SW480 (cell line): ENCODE measurements around the gene LNX2.
A peak's percentile ranks its signal among the peaks of the same experiment; 100 is the strongest.
"Not testable (repeated sequence)": the region's sequence is repeated elsewhere in the genome, so short reads cannot be mapped to it uniquely, and the experiment has no call there.

Source experiments
- DNase-seq: peaks from one replicate; pipeline ENCODE4 v3.0.0-alpha.2; 2016; ENCODE audit warnings: low spot score

LNX2 gene

DNA sequence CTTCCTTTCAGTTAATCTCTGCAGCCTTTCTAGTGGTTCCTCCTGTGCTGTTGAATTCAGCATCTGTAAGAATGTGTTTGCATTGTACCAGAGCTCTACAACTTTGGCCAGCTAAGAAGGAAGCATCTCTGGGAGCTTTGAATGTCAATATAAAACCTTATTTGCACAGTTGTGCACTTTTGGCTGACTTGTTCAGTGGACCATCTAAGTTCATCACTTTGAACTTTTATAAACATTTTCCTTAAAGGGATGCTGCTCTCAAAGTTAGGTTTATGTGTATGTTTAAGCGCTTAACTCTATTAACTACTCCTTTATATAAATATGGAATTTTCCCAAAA lies 16.9 kb upstream of the LNX2 start:
- no peak for DNase-seq

GRCh38 chr13:27636589-27637288 lies 16.4 kb upstream of the LNX2 start:
- DNase-seq, result no peak

- DNase-seq, result no peak
These were observed 14.9 kb upstream of the LNX2 start for GRCh38 chr13:27635266-27635665.

DNA sequence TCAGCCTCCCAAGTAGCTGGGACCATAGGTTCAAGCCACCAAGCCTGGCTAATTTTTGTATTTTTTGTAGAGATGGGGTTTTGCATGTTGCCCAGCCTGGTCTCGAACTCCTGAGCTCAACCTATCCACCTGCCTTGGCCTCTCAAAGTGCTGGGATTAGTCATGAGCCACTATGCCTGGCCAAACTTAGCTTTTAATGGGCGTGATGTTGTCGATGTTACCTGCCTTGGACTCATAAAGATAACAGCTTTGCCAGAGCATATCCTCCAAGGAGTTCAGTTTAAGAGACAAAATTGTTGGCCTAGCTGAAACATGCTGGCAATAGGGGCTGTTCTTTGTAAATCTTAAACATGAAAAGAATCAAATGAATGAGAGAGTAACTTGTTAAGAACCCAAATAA lies 14.5 kb upstream of the LNX2 start:
- DNase-seq, result no peak

DNA sequence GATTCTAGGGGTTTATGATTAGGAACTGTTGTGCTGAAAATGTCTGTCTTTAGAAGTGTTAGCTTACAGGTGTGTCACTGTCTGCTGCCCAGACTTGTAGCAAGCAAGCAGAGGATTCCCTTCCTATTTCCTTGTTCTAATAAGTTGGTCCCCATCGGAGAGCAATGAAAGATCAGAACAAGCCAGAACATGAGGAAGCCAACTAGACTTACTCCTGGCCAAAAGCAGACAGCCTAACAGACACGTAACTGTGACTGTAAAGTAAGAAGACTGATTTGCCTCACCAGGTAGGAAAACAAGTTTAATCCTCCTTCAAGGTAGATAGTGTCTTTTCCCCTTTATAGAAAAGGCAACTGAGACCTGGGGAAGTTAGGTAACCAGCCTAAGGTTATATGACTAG lies 13.9 kb upstream of the LNX2 start:
- DNase-seq, result no peak

- no peak for DNase-seq
These were observed 12.3 kb upstream of the LNX2 start for GRCh38 chr13:27632648-27633047.

- DNase-seq, result no peak
These were observed 11.9 kb upstream of the LNX2 start for GRCh38 chr13:27632214-27632613.

GRCh38 chr13:27631665-27632064 lies 11.3 kb upstream of the LNX2 start:
- DNase-seq, result no peak

- no peak for DNase-seq
These were observed 10.8 kb upstream of the LNX2 start for GRCh38 chr13:27631156-27631555.

GRCh38 chr13:27628766-27629165 lies 8.4 kb upstream of the LNX2 start:
- not testable (repeated sequence) for DNase-seq

DNA sequence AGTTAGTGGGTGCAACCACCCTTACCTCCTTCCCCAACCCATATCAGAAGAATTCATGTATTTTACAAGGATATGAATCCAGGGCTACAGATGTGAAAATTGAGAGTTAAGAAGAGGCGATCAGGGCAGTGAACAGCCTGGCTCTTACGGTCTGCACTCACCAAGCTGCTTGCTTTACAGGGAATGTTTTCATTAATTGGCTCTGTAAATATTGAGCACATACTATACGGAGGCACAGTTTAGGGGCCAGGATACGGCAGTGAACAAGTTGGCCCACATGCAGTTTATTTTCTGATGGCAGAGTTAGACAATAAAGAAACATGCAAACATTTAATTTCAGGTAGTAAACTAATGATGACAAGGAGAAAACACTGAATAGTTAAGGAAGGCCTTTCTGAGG lies 7.8 kb upstream of the LNX2 start:
- no peak for DNase-seq

DNA sequence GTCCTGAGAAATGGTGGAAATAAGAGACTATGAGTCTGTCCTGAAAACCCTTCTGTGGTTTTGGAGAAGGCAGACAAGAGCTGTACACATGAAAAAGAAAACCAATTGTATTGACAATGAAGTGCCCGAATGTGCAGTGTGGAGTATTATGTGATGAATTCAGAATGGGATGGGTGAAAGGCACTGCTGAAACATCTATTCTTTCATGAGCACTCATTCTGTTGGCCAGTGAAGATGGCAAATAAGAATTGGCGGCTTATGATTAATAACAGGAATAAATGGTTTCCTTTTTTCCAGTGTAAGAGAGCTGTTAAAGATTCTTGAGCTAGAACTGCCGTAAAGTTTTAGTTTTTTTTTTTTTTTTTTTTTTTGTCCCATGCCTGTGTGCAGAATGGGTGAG lies 7.1 kb upstream of the LNX2 start:
- DNase-seq, result no peak

GRCh38 chr13:27625839-27626238 lies 5.5 kb upstream of the LNX2 start:
- DNase-seq, result no peak

- DNase-seq, result no peak
These were observed 3.7 kb upstream of the LNX2 start for GRCh38 chr13:27624071-27624470.

GRCh38 chr13:27622881-27623280 lies 2.6 kb upstream of the LNX2 start:
- no peak for DNase-seq

DNA sequence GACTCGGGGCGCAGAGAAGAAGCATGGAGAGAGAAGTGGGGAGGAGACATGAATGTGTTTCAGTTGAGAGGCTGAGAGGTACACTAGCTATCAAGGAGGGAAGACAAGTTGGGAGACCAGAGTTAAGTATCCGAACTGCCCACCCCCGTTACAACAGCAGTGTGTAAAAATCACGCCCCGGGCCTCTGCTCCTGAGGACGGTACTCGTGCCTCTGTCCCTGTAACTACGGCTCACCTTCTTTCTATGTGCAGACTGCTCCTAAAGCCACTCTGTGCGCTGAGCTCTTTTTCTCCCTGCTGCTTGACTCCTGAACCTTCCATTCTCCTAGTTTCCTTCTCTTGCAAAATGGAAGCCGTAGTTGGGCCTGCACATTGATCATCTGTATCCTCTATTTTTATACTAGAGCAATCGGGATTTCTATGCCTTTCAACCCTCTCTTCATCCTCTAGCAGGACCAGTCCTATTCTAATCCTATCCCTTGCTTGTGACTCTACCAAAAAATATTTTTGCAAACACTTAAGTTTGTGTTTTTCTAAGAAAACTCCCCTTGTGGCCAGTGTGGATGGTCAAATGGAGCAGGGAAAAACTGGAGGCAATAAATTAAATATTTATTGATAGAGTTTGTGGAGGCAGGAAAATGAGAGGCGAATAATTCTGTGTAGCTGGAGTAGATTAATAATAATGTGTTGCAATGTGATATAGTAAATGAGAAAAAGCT lies 1.9 kb upstream of the LNX2 start:
- peak; percentile 46 for DNase-seq

GRCh38 chr13:27621366-27622101 lies 1.2 kb upstream of the LNX2 start, which contains the start of gene POLR1D:
TSS of gene POLR1D (plus strand) at chr13:27621892. CDS start at chr13:27621984, 92 bp downstream.
- DNase-seq, result peak; percentile 93

GRCh38 chr13:27621116-27621365 lies 712 bp upstream of the LNX2 start:
- no peak for DNase-seq

- peak; percentile 56 for DNase-seq
These were observed 477 bp downstream of the LNX2 start for GRCh38 chr13:27619728-27620376.

GRCh38 chr13:27619093-27619727 lies 1.1 kb downstream of the LNX2 start:
- DNase-seq, result peak; percentile 23

- no peak for DNase-seq
These were observed 2.4 kb downstream of the LNX2 start for GRCh38 chr13:27617881-27618321.

- no peak for DNase-seq
These were observed 6.7 kb downstream of the LNX2 start for GRCh38 chr13:27613628-27614027.
